Endothelial cell of umbilical vein (primary cell): ENCODE measurements around the gene CPTP. TPM values are rescaled to one million over a fixed set of nuclear protein-coding genes. Genes with fewer than 3 reads are reported as not detected.

Experiments
- BruUV-seq: library from RNA; stranded (reverse); fragments of 400-500 nt; replicated peaks from 2 replicates; lab custom pipeline; 2021; lab: Mats Ljungman, UMichigan
- CTCF ChIA-PET: fragments of 300-600, 350-600 bp; sonication (Branson Sonifier 250); formaldehyde crosslinking; loops from one replicate; lab custom pipeline; 2021; ENCODE audit warnings: antibody characterized with exemption, inconsistent platforms; lab: Charles Lee
- POLR2A ChIA-PET: fragments of 300-600, 350-600 bp; sonication (Branson Sonifier 250); formaldehyde crosslinking; loops from one replicate; lab custom pipeline; 2021; ENCODE audit warnings: antibody characterized with exemption, inconsistent platforms; lab: Charles Lee
- DNase-seq: peaks from one replicate; pipeline ENCODE4 v3.0.0-alpha.2; 2011; ENCODE audit warnings: low read depth, low spot score
- FAIRE-seq: peaks from 2 replicates; lab custom pipeline; 2011; peaks lifted over from hg19 to GRCh38; lab: Jason Lieb, UNC
- H2AFZ ChIP-seq: 2 replicates; pipeline ENCODE4 v1.6.0; 2012; ENCODE audit warnings: low read depth, low read length, control low read depth, inconsistent platforms
- H3K27ac ChIP-seq: 2 replicates; pipeline ENCODE4 v1.5.1; 2011; ENCODE audit warnings: low read depth, mild to moderate bottlenecking, control low read depth, low read length, moderate library complexity; ENCODE audit not compliant: insufficient read depth
- H3K27me3 ChIP-seq, 2 experiments: 2 replicates each; pipeline versions ENCODE4 v1.6.0 to v1.6.1; 2011; ENCODE audit warnings: low read length in 2 of 2, mixed read lengths in 1 of 2; ENCODE audit not compliant: control insufficient read depth in 2 of 2, insufficient read depth in 2 of 2
- H3K36me3 ChIP-seq, 2 experiments: 2 replicates in 1 of 2; 3 replicates in 1 of 2; pipeline ENCODE4 v1.5.1; 2011; ENCODE audit warnings: low read length in 2 of 2, mild to moderate bottlenecking in 1 of 2, moderate library complexity in 1 of 2; ENCODE audit not compliant: control insufficient read depth in 2 of 2, insufficient read depth in 2 of 2; ENCODE audit errors: extremely low read depth in 1 of 2
- H3K4me1 ChIP-seq: 3 replicates; pipeline ENCODE4 v1.5.1; 2011; ENCODE audit warnings: mild to moderate bottlenecking, low read length; ENCODE audit not compliant: control insufficient read depth, insufficient read depth; ENCODE audit errors: extremely low read depth
- H3K4me2 ChIP-seq: 2 replicates; pipeline ENCODE4 v1.6.1; 2011; ENCODE audit warnings: low read length, control low read depth, mixed read lengths; ENCODE audit not compliant: insufficient read depth
- H3K4me3 ChIP-seq, 3 experiments: fragments of 200-600 bp in 1 of 3; sonication (generic), shearing (Covaris generic) in 1 of 3; replicated peaks in 1 of 3; 2 replicates each; pipeline ENCODE4 v1.5.1; 2011 to 2016; ENCODE audit warnings: control low read depth in 3 of 3, low read length in 3 of 3, mild to moderate bottlenecking in 2 of 3, inconsistent platforms in 1 of 3, low read depth in 1 of 3, moderate library complexity in 1 of 3; ENCODE audit not compliant: insufficient read depth in 1 of 3
- H3K79me2 ChIP-seq: 2 replicates; pipeline ENCODE4 v1.6.0; 2012; ENCODE audit warnings: low read length, inconsistent platforms; ENCODE audit not compliant: control insufficient read depth, insufficient read depth
- H3K9ac ChIP-seq: replicated peaks from 2 replicates; pipeline ENCODE3; 2011; ENCODE audit warnings: low read length, control low read depth; ENCODE audit not compliant: insufficient read depth; ENCODE audit errors: extremely low read depth
- H3K9me1 ChIP-seq: replicated peaks from 3 replicates; pipeline ENCODE4 v1.6.0; 2011; ENCODE audit warnings: mild to moderate bottlenecking, low read length; ENCODE audit not compliant: control insufficient read depth, insufficient read depth; ENCODE audit errors: extremely low read depth
- H3K9me3 ChIP-seq: replicated peaks from 2 replicates; pipeline ENCODE4 v1.5.1; 2012; ENCODE audit warnings: low read length, inconsistent platforms; ENCODE audit not compliant: control insufficient read depth, insufficient read depth
- H4K20me1 ChIP-seq: replicated peaks from 2 replicates; pipeline ENCODE3; 2011; ENCODE audit warnings: mild to moderate bottlenecking, low read length; ENCODE audit not compliant: control insufficient read depth, insufficient read depth; ENCODE audit errors: extremely low read depth
- EZH2 ChIP-seq: IDR thresholded peaks from 2 replicates; pipeline ENCODE4 v1.6.1; 2012; ENCODE audit warnings: borderline replicate concordance, low read depth, mild to moderate bottlenecking, moderate library complexity, low read length, inconsistent platforms; ENCODE audit not compliant: severe bottlenecking
- FOS ChIP-seq: IDR thresholded peaks from 2 replicates; pipeline ENCODE4 v1.6.1; 2011; ENCODE audit warnings: mild to moderate bottlenecking, low read length, moderate library complexity, borderline replicate concordance; ENCODE audit not compliant: insufficient read depth
- GATA2 ChIP-seq: IDR thresholded peaks from 2 replicates; pipeline ENCODE4 v1.7.0; 2011; ENCODE audit warnings: low read depth, mild to moderate bottlenecking, moderate library complexity, mixed read lengths, low read length; ENCODE audit not compliant: insufficient read length, insufficient read depth
- JUN ChIP-seq: IDR thresholded peaks from 2 replicates; pipeline ENCODE4 v1.6.1; 2011; ENCODE audit warnings: borderline replicate concordance, low read depth; ENCODE audit not compliant: insufficient read length, insufficient read depth
- MYC ChIP-seq: IDR thresholded peaks from one replicate; pipeline ENCODE4 v1.6.1; 2011; ENCODE audit warnings: mild to moderate bottlenecking, low read depth, low read length
- POLR2A ChIP-seq: IDR thresholded peaks from 2 replicates; pipeline ENCODE4 v1.6.1; 2012; ENCODE audit warnings: low read depth, mild to moderate bottlenecking, control low read depth, low read length
- POLR2AphosphoS5 ChIP-seq: IDR thresholded peaks from 2 replicates; pipeline ENCODE4 v1.6.1; 2012; ENCODE audit warnings: low read depth, mild to moderate bottlenecking, control low read depth, low read length, moderate library complexity; ENCODE audit not compliant: insufficient read depth
- dilution Hi-C: fragments of 300-500 bp; cut with MboI; formaldehyde crosslinking; loops from one replicate; pipeline ENCODE4 v1.15.0; 2019; ENCODE audit warnings: low sequenced_read_pairs; ENCODE audit not compliant: extremely low pct_ligation_motif_present
- intact Hi-C: fragments of 100-400 bp; cut with micrococcal nuclease; formaldehyde crosslinking; loops from one replicate; pipeline ENCODE4 v1.10.0; 2022
- polyA plus RNA-seq, 4 experiments: library from polyadenylated mRNA; depleted of rRNA in 3 of 4; stranded (reverse) in 3 of 4; unstranded in 1 of 4; fragments of >200 nt; gene quantifications; 2 replicates each; pipeline versions ENCODE4 v1.2.1 to v1.2.3, GENCODE V29; 2011 to 2012; ENCODE audit warnings: missing spikeins in 1 of 4
- total RNA-seq: library from RNA; stranded (reverse); gene quantifications from 2 replicates; pipeline ENCODE4 v1.2.3, GENCODE V29; 2021
- TF ChIP-seq, protein P1 (sequence below): IDR thresholded peaks from 2 replicates; pipeline ENCODE4 v1.6.1; 2011; ENCODE audit not compliant: insufficient read depth, insufficient read length
- TF ChIP-seq, protein P2 (sequence below), 2 donors: IDR thresholded peaks; 1 replicate in 1 of 2; 2 replicates in 1 of 2; pipeline ENCODE4 v1.5.1; 2011; ENCODE audit warnings: low read length in 2 of 2, mild to moderate bottlenecking in 2 of 2, moderate library complexity in 2 of 2, control low read depth in 1 of 2, inconsistent platforms in 1 of 2, low read depth in 1 of 2; ENCODE audit not compliant: insufficient read depth in 1 of 2; ENCODE audit errors: extremely low read depth in 1 of 2

CPTP gene
- total and polyA plus RNA-seq, 2 donors (not counting 3 experiments of a cell fraction or from before 2014, with no cell fraction given), result 20.9 to 29.5 TPM

DNA sequence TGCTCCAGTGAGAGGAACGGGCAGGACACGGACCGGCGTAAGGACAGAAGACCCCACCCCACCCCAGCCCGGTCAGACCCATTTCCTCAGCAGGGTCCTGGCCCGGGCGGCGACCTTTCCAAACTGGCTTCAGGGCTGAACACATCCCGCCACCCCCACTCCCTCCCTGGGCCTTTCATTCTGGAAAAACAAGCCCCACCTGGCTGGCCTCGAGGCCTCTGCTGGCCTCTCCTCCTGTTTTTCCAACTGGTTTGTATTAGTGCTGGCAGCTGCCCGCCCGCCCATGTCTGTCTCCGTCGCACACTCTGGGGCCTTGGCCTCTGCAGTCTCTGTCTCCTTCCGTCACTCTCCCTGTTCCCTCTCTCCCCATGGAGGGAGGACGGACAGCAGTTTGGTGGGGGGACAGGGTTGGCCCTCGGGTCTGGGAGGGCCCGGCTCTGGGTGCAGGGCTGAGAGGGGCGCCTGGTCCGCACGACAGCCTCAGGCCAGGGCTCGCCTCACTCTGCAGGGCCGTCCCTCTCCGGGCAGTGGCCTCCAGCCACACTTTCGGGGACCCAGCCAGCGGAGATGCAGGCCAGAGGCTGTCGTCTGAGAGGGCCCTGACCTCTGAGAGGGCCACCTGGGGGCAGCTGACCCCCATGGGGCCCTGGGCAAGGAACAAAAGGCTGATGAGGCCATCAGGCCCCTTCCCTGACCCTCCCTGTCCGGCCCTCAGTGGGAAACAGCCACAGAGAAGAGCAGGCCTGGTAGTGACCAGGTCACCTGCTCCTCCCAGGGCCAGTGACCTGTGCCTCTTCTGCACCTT is 35.3 kb downstream of the CPTP start:
- TF ChIP-seq, protein P1, sequence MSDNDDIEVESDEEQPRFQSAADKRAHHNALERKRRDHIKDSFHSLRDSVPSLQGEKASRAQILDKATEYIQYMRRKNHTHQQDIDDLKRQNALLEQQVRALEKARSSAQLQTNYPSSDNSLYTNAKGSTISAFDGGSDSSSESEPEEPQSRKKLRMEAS, result no peak
- TF ChIP-seq POLR2A (no peak), MYC (no peak), FOS (no peak), POLR2AphosphoS5 (no peak), JUN (no peak), EZH2 (no peak), GATA2 (no peak)
- TF ChIP-seq, protein P2, sequence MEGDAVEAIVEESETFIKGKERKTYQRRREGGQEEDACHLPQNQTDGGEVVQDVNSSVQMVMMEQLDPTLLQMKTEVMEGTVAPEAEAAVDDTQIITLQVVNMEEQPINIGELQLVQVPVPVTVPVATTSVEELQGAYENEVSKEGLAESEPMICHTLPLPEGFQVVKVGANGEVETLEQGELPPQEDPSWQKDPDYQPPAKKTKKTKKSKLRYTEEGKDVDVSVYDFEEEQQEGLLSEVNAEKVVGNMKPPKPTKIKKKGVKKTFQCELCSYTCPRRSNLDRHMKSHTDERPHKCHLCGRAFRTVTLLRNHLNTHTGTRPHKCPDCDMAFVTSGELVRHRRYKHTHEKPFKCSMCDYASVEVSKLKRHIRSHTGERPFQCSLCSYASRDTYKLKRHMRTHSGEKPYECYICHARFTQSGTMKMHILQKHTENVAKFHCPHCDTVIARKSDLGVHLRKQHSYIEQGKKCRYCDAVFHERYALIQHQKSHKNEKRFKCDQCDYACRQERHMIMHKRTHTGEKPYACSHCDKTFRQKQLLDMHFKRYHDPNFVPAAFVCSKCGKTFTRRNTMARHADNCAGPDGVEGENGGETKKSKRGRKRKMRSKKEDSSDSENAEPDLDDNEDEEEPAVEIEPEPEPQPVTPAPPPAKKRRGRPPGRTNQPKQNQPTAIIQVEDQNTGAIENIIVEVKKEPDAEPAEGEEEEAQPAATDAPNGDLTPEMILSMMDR (IDR thresholded peaks at IDR 0.05; ENCODE audit: extremely low read depth in 1 of 2, insufficient read depth in 1 of 2, low read depth in 1 of 2, low read length in 2 of 2), result no peak
- BruUV-seq, result no TSS peak
- Histone ChIP-seq H3K27me3 (peaks cover 0 to 3% of the 10 kb centered on the region in 2 experiments), H2AFZ (no peak overlapping the region), H3K27ac (no peak overlapping the region), H3K4me3 (no peak overlapping the region), H3K9me1 (no peaks in the 10 kb centered on the region), H4K20me1 (no peaks in the 10 kb centered on the region), H3K4me1 (no peaks in the 10 kb centered on the region), H3K9ac (no peak overlapping the region), H3K36me3 (no peaks in the 10 kb centered on the region), H3K4me2 (no peak overlapping the region), H3K9me3 (no peaks in the 10 kb centered on the region), H3K79me2 (no peaks in the 10 kb centered on the region)
- FAIRE-seq (no peak), DNase-seq (no peak)
- CTCF ChIA-PET, result no interaction called here
- dilution Hi-C loops, result no loop called here
- intact Hi-C loops, result no loop called here
- POLR2A ChIA-PET, result no interaction called here
